ENCODE measurements around the gene SLC35B1. TPM values are rescaled to one million over a fixed set of nuclear protein-coding genes. Genes with fewer than 3 reads are reported as not detected.
A peak's percentile ranks its signal among the peaks of the same experiment; 100 is the strongest.

The SLC35B1 gene
- total RNA-seq, 1 donor from 2014 or later: 123 TPM

DNA sequence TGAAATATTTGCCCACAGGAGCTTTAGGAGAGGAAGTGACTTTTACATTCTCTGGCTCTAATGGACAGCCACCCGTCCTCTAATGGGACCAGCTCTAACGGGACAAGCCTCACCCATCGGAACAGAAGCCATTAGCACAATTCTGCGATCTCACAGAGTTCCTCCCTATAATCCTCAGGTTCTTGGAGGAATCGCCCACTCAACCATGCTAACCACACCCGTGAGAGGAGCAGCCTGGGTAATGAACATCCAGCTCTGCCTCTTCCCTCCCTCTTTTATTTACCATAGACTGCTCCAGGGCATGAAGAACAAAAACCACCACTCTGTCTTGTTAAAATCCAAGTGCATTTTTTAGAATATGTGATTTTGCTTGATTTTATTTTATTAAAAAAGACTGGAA is 6.8 kb downstream of the SLC35B1 start:
- no peak for DNase-seq (ENCODE audit: low spot score in 2 of 2)
- TF ChIP-seq CTCF (IDR thresholded peaks at IDR 0.05): no peak
- Histone ChIP-seq H3K9me3 (no peaks in the 10 kb centered on the region), H3K27ac (no peak overlapping the region), H3K27me3 (no peaks in the 10 kb centered on the region), H3K36me3 (peaks cover 56 to 61% of the 10 kb centered on the region in 2 donors), H3K4me3 (no peak overlapping the region), H3K4me1 (no peaks in the 10 kb centered on the region)
- intact Hi-C loops (cut with DNase I): no loop called here

- no peak for DNase-seq (ENCODE audit: low spot score in 2 of 2)
- H3K36me3 ChIP-seq: peaks cover 48 to 52% of the 10 kb centered on the region in 2 donors
- H3K4me1 ChIP-seq: peaks cover 0 to 3% of the 10 kb centered on the region in 2 donors
- H3K27ac ChIP-seq: no peak overlapping the region
- H3K9me3 ChIP-seq: no peaks in the 10 kb centered on the region
- no peak for TF ChIP-seq CTCF (IDR thresholded peaks at IDR 0.05)
- intact Hi-C loops (cut with DNase I): loop anchor here (5.0 kb wide), 1 partner anchor 203 kb away; the partner anchor contains the start of gene NGFR
- no peaks in the 10 kb centered on the region for H3K27me3 ChIP-seq
- H3K4me3 ChIP-seq: no peak overlapping the region
These were observed 7.7 kb downstream of the SLC35B1 start for GRCh38 chr17:49699966-49700575.

DNA sequence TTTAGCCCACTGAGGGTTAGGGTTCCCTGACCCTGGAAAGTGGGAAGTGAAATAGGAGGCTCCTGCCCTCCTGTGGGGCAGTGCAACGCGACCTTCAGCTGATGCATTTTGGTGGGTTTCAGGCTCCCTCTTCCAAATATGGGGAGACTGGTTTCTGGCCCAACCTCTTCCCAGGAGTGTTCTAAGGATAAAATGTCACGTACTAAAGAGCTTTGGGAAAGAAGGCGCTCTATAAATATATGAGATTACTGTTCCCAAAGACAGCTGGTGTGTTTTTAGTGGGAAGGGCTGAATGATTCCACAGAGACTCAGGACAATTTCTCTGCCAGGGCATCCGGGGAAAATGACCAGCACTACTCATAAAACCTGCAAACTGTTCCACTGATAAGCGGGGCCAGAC is 9.8 kb downstream of the SLC35B1 start:
- Histone ChIP-seq H3K27ac (peak overlapping the region in 1 of 2 donors; percentile 45), H3K4me1 (peaks cover 0 to 8% of the 10 kb centered on the region in 2 donors), H3K9me3 (no peaks in the 10 kb centered on the region), H3K4me3 (no peak overlapping the region), H3K36me3 (peaks cover 28 to 31% of the 10 kb centered on the region in 2 donors), H3K27me3 (no peaks in the 10 kb centered on the region)
- intact Hi-C loops (cut with DNase I): loop anchor here (5.0 kb wide), 1 partner anchor 201 kb away; the partner anchor contains the start of gene NGFR
- TF ChIP-seq CTCF (IDR thresholded peaks at IDR 0.05): no peak
- DNase-seq (ENCODE audit: low spot score in 2 of 2): no peak

DNA sequence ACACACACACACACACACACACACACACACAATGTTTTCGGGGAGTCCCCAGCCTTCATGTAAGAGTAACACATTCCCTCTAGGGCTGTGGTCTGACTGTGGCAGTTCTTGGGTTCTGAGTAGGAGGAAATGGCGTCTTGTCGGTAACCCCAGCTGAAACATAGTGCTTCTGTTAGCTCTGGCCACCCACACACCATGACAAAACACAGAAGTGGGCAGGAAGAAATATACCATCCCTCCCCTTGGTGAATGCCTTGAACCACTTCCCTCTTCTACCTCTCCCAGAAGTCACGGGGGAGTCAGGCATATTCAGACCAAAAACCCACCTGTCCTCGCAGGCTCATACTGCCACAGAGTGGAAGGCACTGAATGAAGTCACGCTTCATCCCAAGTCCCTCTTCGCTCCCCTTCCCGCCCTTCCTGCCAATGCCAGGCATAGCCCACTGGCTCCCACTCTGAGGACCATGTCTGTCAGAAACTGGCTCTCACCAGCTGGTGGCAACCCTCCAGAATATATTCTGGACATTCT is 11.5 kb downstream of the SLC35B1 start:
- H3K27ac ChIP-seq: peak overlapping the region; percentile 17 to 53
- no peak for TF ChIP-seq CTCF (IDR thresholded peaks at IDR 0.05)
- no peaks in the 10 kb centered on the region for H3K9me3 ChIP-seq
- intact Hi-C loops (cut with DNase I): loop anchor here (5.0 kb wide), 1 partner anchor 199 kb away; the partner anchor contains the start of gene NGFR
- no peak overlapping the region for H3K4me3 ChIP-seq
- peaks cover 13 to 14% of the 10 kb centered on the region in 2 donors for H3K36me3 ChIP-seq
- peaks cover 0 to 23% of the 10 kb centered on the region in 2 donors for H3K4me1 ChIP-seq
- no peak for DNase-seq (ENCODE audit: low spot score in 2 of 2)
- H3K27me3 ChIP-seq: no peaks in the 10 kb centered on the region

GRCh38 chr17:49695698-49696232 is 12.0 kb downstream of the SLC35B1 start:
- peaks cover 8 to 9% of the 10 kb centered on the region in 2 donors for H3K36me3 ChIP-seq
- no peak for TF ChIP-seq CTCF (IDR thresholded peaks at IDR 0.05)
- no peaks in the 10 kb centered on the region for H3K27me3 ChIP-seq
- intact Hi-C loops (cut with DNase I): loop anchor here (1.0 to 5.0 kb wide), 2 partner anchors 125 to 198 kb away; partner anchors contain the start of gene NGFR
- H3K4me1 ChIP-seq: peaks cover under 1 to 24% of the 10 kb centered on the region in 2 donors
- H3K9me3 ChIP-seq: no peaks in the 10 kb centered on the region
- no peak overlapping the region for H3K27ac ChIP-seq
- DNase-seq (ENCODE audit: low spot score in 2 of 2): no peak
- no peak overlapping the region for H3K4me3 ChIP-seq

All from ascending aorta (tissue), 2 donors.